HEK293T (cell line): ENCODE data around the gene TBC1D16.

Experiments used
- ARNT ChIP-seq: fragments of 450-650 bp; IDR thresholded peaks from 2 replicates; pipeline ENCODE4 v1.6.1; 2017; ENCODE audit warnings: mild to moderate bottlenecking
- BHLHE40 ChIP-seq: fragments of 450-650 bp; IDR thresholded peaks from 2 replicates; pipeline ENCODE4 v1.6.1; 2016; ENCODE audit warnings: mild to moderate bottlenecking, moderate library complexity, borderline replicate concordance
- FOXM1 ChIP-seq: fragments of 450-650 bp; IDR thresholded peaks from 2 replicates; pipeline ENCODE4 v1.6.1; 2017; ENCODE audit warnings: mild to moderate bottlenecking, borderline replicate concordance
- L3MBTL2 ChIP-seq: fragments of 450-650 bp; conservative IDR thresholded peaks from 2 replicates; pipeline ENCODE4 v1.6.1; 2016; ENCODE audit warnings: mild to moderate bottlenecking
- NFRKB ChIP-seq: fragments of 450-650 bp; IDR thresholded peaks from 2 replicates; pipeline ENCODE4 v1.6.1; 2016; ENCODE audit warnings: mild to moderate bottlenecking, moderate library complexity
- TARDBP ChIP-seq: fragments of 450-650 bp; IDR thresholded peaks from 2 replicates; pipeline ENCODE4 v1.6.1; 2016

DNA sequence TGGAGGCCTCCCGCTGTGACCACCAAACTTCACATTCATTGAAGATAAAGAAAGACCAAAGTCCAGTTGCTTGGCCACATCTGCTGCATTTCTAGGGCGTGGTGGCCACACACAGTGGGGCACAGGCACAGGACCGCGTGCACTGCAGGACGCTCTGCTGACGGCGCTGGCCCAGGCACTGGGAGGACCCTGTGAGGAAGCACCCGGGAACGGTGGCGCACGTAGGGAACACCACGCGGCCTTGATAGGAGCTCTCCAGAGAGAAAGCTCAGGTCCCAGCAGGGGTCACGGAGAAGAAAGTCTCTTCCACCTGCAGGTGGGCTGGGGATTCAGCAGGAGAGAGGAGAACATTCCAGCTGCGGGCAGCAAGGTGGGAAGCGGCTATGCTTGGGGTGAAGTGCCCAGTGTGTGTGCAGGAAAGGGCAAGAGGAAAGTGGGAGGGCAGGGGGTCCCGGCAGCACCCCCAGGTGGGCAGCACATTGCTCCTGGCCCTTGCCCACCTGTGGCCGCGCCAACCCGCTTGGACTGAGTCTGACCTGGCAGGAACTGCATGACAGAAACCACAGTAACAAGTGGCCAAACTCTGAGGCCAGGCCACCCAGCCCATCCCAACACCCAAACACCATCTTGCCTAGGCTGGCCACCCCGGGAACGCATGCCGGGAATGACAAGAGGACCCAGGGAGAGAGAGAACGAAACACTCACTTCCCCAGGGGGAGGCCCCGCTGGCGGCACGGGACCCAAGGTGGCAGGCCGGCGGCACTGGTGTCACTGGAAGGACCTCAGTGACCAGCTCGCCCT is 32.8 kb downstream of the TBC1D16 start:
- no peak for TF ChIP-seq FOXM1
- no peak for TF ChIP-seq TARDBP
- TF ChIP-seq BHLHE40: no peak
- TF ChIP-seq L3MBTL2: no peak
- no peak for TF ChIP-seq NFRKB
- TF ChIP-seq ARNT: no peak
